Activated gamma-delta T cell (primary cell): ENCODE data around the gene HTR2A.
"Not testable (repeated sequence)": the region's sequence is repeated elsewhere in the genome, so short reads cannot be mapped to it uniquely, and the experiment has no call there.

Experiments
- DNase-seq: peaks from one replicate; lab custom pipeline; 2025; lab: John Stamatoyannopoulos, UW

Gene HTR2A

GRCh38 chr13:46804921-46805320 is 91.9 kb downstream of the HTR2A start:
- not testable (repeated sequence) for DNase-seq

DNA sequence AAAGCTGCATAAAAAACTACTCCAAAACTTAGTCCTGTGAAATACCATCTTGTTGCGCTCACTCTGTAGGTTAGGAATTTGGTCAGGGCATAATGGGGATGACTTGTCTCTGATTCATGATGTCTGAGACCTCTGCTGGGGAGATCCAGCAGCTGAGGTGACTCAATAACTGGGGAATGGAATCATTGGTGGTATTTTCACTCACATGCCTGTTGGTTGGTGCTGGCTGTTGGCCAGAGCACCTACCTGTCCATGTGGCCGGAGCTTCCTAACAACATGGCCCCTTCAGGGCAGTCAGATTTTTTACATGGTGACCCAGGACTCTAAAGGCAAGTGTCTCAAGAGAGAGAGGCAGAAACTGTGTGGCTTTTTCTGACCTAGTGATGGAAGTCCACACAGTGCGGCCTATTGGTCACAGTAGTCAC is 92.5 kb downstream of the HTR2A start:
- no peak for DNase-seq

- DNase-seq = no peak
Measured at GRCh38 chr13:46803586-46803985, 93.3 kb downstream of the HTR2A start.

GRCh38 chr13:46801858-46802257 is 95.0 kb downstream of the HTR2A start:
- no peak for DNase-seq

DNA sequence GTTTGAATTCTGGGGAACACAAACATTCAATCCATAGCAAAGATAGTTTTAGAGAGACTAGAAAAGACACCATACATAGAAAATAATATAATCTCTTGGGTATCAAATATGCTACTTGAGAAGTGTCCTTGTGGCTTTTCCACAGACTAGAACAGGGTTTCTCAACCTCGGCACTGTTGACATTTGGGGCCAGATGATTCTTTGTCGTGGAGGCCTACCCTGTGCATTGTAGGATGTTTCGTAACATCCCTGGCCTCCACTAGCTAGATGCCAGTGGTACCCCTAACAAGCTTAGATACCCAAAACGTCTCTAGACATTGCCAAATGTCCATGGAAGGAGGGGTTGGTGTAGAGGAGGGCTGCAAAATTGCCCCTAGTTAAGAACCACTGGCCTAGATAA is 97.7 kb downstream of the HTR2A start:
- DNase-seq = no peak

GRCh38 chr13:46797501-46798237 is 99.2 kb downstream of the HTR2A start:
- DNase-seq = no peak

DNA sequence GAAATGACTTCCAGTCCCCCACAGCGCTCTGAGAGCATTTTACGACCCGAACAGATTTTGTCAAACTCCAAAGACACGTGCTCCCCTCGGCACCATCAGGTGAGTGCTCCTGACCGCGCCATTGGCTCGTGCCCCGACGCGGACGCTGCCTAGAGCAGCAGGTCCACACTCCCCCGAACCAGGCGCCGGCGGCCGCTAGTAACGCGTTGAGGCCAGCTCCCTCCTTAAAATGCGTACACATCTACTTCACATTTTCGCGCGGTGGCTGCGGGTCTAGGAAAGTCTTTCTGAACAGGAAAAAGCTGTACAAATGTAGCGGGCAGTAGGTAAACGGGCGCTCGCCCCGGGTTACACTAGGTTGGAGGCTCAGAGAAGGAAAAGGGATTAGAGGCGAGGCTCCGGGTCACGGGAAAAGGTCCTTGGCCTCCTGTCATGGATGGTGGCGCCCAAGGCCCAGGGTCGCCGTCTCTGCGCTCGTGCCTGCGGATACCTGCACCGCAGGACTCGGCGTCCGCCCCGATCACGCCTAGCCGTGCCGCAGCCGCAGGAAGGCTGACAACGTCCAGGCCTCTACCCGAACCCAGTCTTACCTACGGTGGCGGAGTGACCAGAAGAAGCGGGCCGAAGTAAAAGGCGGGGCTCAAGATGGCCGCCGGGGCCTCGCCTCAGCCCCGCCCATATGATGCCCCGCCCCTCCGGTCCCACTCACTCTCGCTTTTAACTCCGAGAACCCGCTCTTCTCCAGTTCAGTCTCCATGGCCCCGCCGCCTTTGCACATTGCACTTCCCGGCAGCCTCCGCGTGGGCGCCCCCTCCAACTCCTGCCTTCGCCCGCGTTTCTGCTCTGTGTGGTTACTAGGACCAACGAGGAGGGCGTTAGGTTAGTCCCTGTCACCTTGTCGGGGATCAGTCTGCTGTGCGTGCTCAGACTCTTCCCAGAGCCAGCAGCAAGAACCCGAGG is 100.1 kb downstream of the HTR2A start, which contains the start of gene ESD:
ESD (minus strand) TSS at position 647 of the 960 bp plus-strand sequence. CDS start 5,748 bp downstream, outside the sequence.
- DNase-seq = peak; percentile 55

GRCh38 chr13:46796129-46796514 is 100.7 kb downstream of the HTR2A start:
- DNase-seq = no peak

GRCh38 chr13:46795321-46795720 is 101.5 kb downstream of the HTR2A start:
- DNase-seq = no peak

DNA sequence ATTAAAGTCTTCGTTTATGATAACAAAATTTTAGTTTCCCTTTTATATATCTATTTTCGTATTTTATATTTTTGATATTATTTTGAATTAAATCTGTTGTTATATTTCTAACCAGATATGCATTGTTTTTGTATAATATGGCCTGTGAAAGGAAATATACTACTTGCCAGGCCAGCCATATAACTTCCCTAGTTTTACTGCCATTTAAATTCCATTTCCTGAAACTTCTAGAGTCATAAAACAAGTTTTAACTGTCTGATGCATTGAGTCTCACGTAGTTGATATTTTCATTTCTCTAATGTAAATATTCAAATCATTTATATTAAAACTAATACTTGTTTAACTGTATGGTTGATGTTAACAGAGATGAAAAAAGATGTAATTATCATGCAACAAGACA is 113.3 kb downstream of the HTR2A start:
- DNase-seq = no peak

DNA sequence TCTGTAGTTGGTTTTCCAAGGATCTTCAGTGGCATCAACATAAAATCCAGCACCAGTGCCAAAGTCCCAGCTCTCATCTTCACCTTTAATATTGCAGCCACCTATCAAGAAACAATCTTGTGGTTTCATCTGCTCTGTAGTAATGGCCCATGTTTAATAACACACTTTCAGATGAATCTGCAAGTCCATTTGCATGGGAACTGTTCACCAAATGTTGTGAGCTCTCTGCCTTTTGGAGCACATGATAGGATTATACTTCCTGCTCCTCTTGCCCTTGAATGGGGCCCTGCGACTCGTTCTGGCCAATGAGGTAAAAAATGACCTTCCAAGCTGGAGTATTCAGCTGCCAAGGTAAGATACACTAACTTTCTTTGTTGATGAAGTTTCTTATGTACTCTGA is 114.2 kb downstream of the HTR2A start:
- DNase-seq = no peak

DNA sequence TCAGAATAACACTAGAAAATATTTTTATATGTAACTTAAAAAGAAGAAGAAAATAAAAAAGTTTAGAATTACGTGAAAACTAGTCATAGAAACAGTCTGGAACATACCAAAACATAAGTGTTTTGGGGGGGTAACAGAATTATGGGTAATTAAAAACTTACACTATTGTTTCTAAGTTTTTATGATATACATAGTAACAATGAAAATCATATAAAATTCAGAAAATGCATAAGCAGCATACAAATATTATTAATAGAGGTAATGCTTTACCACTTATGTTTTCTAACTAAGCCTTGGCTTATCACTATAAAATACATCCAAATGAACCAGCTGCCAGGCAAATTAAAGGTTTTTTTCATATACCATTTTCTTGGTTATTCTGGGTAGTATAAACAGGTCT is 114.8 kb downstream of the HTR2A start:
- no peak for DNase-seq
